Measurements from ENCODE around the gene KMT5B. TPM values are rescaled to one million over a fixed set of nuclear protein-coding genes. Genes with fewer than 3 reads are reported as not detected.

KMT5B gene
- total RNA-seq, 1 experiment from 2014 or later: 17.5 TPM

- Histone ChIP-seq H3K36me3 (replicated peaks; ENCODE audit: control insufficient read depth, insufficient read depth, low read length) (peaks cover 1% of the 10 kb centered on the region), H3K27me3 (ENCODE audit: control insufficient read depth, insufficient read depth, low read length) (no peaks in the 10 kb centered on the region), H3K4me3 (ENCODE audit: insufficient read depth, low read depth, low read length) (no peak overlapping the region)
- no peak for DNase-seq
Observed at GRCh38 chr11:68179847-68180246, 33.2 kb downstream of the KMT5B start.

GRCh38 chr11:68177877-68178276 lies 35.2 kb downstream of the KMT5B start:
- no peaks in the 10 kb centered on the region for H3K27me3 ChIP-seq (ENCODE audit: control insufficient read depth, insufficient read depth, low read length)
- peaks cover 9% of the 10 kb centered on the region for H3K36me3 ChIP-seq (replicated peaks; ENCODE audit: control insufficient read depth, insufficient read depth, low read length)
- DNase-seq: no peak
- H3K4me3 ChIP-seq (ENCODE audit: insufficient read depth, low read depth, low read length): no peak overlapping the region

- H3K36me3 ChIP-seq (replicated peaks; ENCODE audit: control insufficient read depth, insufficient read depth, low read length): peaks cover 24% of the 10 kb centered on the region
- no peak for DNase-seq
- H3K27me3 ChIP-seq (ENCODE audit: control insufficient read depth, insufficient read depth, low read length): no peaks in the 10 kb centered on the region
- no peak overlapping the region for H3K4me3 ChIP-seq (ENCODE audit: insufficient read depth, low read depth, low read length)
Observed at GRCh38 chr11:68173926-68174325, 39.2 kb downstream of the KMT5B start.

GRCh38 chr11:68169442-68169841 lies 43.7 kb downstream of the KMT5B start:
- peaks cover 36% of the 10 kb centered on the region for H3K36me3 ChIP-seq (replicated peaks; ENCODE audit: control insufficient read depth, insufficient read depth, low read length)
- H3K27me3 ChIP-seq (ENCODE audit: control insufficient read depth, insufficient read depth, low read length): no peaks in the 10 kb centered on the region
- no peak for DNase-seq
- no peak overlapping the region for H3K4me3 ChIP-seq (ENCODE audit: insufficient read depth, low read depth, low read length)

- Histone ChIP-seq H3K36me3 (replicated peaks; ENCODE audit: control insufficient read depth, insufficient read depth, low read length) (peaks cover 31% of the 10 kb centered on the region), H3K27me3 (ENCODE audit: control insufficient read depth, insufficient read depth, low read length) (no peaks in the 10 kb centered on the region), H3K4me3 (ENCODE audit: insufficient read depth, low read depth, low read length) (no peak overlapping the region)
- no peak for DNase-seq
Observed at GRCh38 chr11:68168694-68169093, 44.4 kb downstream of the KMT5B start.

- Histone ChIP-seq H3K4me3 (ENCODE audit: insufficient read depth, low read depth, low read length) (no peak overlapping the region), H3K36me3 (replicated peaks; ENCODE audit: control insufficient read depth, insufficient read depth, low read length) (peaks cover 28% of the 10 kb centered on the region), H3K27me3 (ENCODE audit: control insufficient read depth, insufficient read depth, low read length) (no peaks in the 10 kb centered on the region)
- no peak for DNase-seq
Observed at GRCh38 chr11:68167474-68167873, 45.6 kb downstream of the KMT5B start.

GRCh38 chr11:68166969-68167368 lies 46.1 kb downstream of the KMT5B start:
- no peak overlapping the region for H3K4me3 ChIP-seq (ENCODE audit: insufficient read depth, low read depth, low read length)
- no peaks in the 10 kb centered on the region for H3K27me3 ChIP-seq (ENCODE audit: control insufficient read depth, insufficient read depth, low read length)
- DNase-seq: no peak
- H3K36me3 ChIP-seq (replicated peaks; ENCODE audit: control insufficient read depth, insufficient read depth, low read length): peaks cover 27% of the 10 kb centered on the region

- Histone ChIP-seq H3K4me3 (ENCODE audit: insufficient read depth, low read depth, low read length) (no peak overlapping the region), H3K27me3 (ENCODE audit: control insufficient read depth, insufficient read depth, low read length) (no peaks in the 10 kb centered on the region), H3K36me3 (replicated peaks; ENCODE audit: control insufficient read depth, insufficient read depth, low read length) (peaks cover 23% of the 10 kb centered on the region)
- no peak for DNase-seq
Observed at GRCh38 chr11:68165601-68166000, 47.5 kb downstream of the KMT5B start.

GRCh38 chr11:68164437-68164836 lies 48.7 kb downstream of the KMT5B start:
- no peak overlapping the region for H3K4me3 ChIP-seq (ENCODE audit: insufficient read depth, low read depth, low read length)
- H3K27me3 ChIP-seq (ENCODE audit: control insufficient read depth, insufficient read depth, low read length): no peaks in the 10 kb centered on the region
- no peak for DNase-seq
- H3K36me3 ChIP-seq (replicated peaks; ENCODE audit: control insufficient read depth, insufficient read depth, low read length): peaks cover 15% of the 10 kb centered on the region

GRCh38 chr11:68163691-68164090 lies 49.4 kb downstream of the KMT5B start:
- Histone ChIP-seq H3K4me3 (ENCODE audit: insufficient read depth, low read depth, low read length) (no peak overlapping the region), H3K27me3 (ENCODE audit: control insufficient read depth, insufficient read depth, low read length) (no peaks in the 10 kb centered on the region), H3K36me3 (replicated peaks; ENCODE audit: control insufficient read depth, insufficient read depth, low read length) (peaks cover 11% of the 10 kb centered on the region)

GRCh38 chr11:68160100-68160695 lies 52.9 kb downstream of the KMT5B start:
- DNase-seq: no peak
- Histone ChIP-seq H3K36me3 (replicated peaks; ENCODE audit: control insufficient read depth, insufficient read depth, low read length) (no peaks in the 10 kb centered on the region), H3K27me3 (ENCODE audit: control insufficient read depth, insufficient read depth, low read length) (no peaks in the 10 kb centered on the region), H3K4me3 (ENCODE audit: insufficient read depth, low read depth, low read length) (no peak overlapping the region)

More at GRCh38 chr11:68163691-68164090, 49.4 kb downstream of the KMT5B start:
- no peak for DNase-seq

- H3K4me3 ChIP-seq (ENCODE audit: insufficient read depth, low read depth, low read length): no peak overlapping the region
- no peak for DNase-seq
- no peaks in the 10 kb centered on the region for H3K36me3 ChIP-seq (replicated peaks; ENCODE audit: control insufficient read depth, insufficient read depth, low read length)
- no peaks in the 10 kb centered on the region for H3K27me3 ChIP-seq (ENCODE audit: control insufficient read depth, insufficient read depth, low read length)
Observed at GRCh38 chr11:68159665-68160064, 53.4 kb downstream of the KMT5B start.

- no peaks in the 10 kb centered on the region for H3K27me3 ChIP-seq (ENCODE audit: control insufficient read depth, insufficient read depth, low read length)
- H3K36me3 ChIP-seq (replicated peaks; ENCODE audit: control insufficient read depth, insufficient read depth, low read length): no peaks in the 10 kb centered on the region
- no peak overlapping the region for H3K4me3 ChIP-seq (ENCODE audit: insufficient read depth, low read depth, low read length)
- no peak for DNase-seq
Observed at GRCh38 chr11:68159161-68159560, 53.9 kb downstream of the KMT5B start.

- no peak overlapping the region for H3K4me3 ChIP-seq (ENCODE audit: insufficient read depth, low read depth, low read length)
- no peaks in the 10 kb centered on the region for H3K36me3 ChIP-seq (replicated peaks; ENCODE audit: control insufficient read depth, insufficient read depth, low read length)
- no peaks in the 10 kb centered on the region for H3K27me3 ChIP-seq (ENCODE audit: control insufficient read depth, insufficient read depth, low read length)
- DNase-seq: no peak
Observed at GRCh38 chr11:68158580-68158979, 54.5 kb downstream of the KMT5B start.

GRCh38 chr11:68153742-68154141 lies 59.4 kb downstream of the KMT5B start:
- Histone ChIP-seq H3K36me3 (replicated peaks; ENCODE audit: control insufficient read depth, insufficient read depth, low read length) (no peaks in the 10 kb centered on the region), H3K27me3 (ENCODE audit: control insufficient read depth, insufficient read depth, low read length) (no peaks in the 10 kb centered on the region), H3K4me3 (ENCODE audit: insufficient read depth, low read depth, low read length) (no peak overlapping the region)
- no peak for DNase-seq

GRCh38 chr11:68150037-68150436 lies 63.1 kb downstream of the KMT5B start:
- H3K27me3 ChIP-seq (ENCODE audit: control insufficient read depth, insufficient read depth, low read length): no peaks in the 10 kb centered on the region
- DNase-seq: no peak
- H3K4me3 ChIP-seq (ENCODE audit: insufficient read depth, low read depth, low read length): no peak overlapping the region
- H3K36me3 ChIP-seq (replicated peaks; ENCODE audit: control insufficient read depth, insufficient read depth, low read length): no peaks in the 10 kb centered on the region

Data from H7 (cell line).